GM19238 (cell line): ENCODE results near the gene DNM1.
"Not testable (repeated sequence)": the region's sequence is repeated elsewhere in the genome, so short reads cannot be mapped to it uniquely, and the experiment has no call there.

Source experiments
- DNase-seq: peaks from one replicate; pipeline ENCODE4 v3.0.0; 2011; ENCODE audit warnings: low spot score; ENCODE audit not compliant: insufficient read length

Gene DNM1

DNA sequence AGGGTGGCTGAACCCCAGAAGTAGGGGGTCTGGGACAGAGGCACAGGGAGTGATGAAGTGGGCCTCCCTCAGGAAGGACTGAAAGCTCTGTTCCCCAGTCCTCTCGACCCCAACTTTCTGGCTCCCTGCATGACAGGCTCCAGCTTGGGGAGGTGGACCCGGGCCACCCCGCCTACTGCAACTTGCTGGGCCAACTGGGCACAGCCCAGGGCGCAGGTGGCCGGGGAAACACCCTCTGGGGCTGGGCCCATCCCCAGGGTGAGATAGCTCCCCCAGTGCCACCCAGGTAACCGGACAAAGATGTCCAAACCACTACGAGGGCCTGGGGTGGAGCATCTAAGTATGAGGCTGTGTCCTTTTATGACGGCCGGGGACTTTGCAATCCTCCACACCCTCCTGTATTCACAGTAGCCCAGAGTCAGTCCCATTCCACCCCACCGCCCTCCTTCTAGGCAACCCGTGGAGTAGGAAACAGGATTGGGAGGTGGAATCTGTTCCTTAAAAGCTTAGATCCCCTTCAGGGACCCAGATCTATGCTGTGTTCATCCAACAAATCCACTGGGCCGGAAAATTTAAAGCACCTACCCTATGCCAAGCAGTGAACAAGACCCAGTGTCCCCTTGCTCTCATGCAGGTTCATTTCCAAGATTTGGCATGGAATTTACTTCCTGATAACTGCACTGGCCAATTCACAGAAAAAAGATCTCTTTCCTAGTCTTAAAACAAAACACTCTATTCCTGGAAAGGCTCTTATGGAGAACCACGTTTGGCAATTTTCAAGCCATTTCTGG, 19.9 kb downstream of the DNM1 start:
- DNase-seq, result no peak

DNA sequence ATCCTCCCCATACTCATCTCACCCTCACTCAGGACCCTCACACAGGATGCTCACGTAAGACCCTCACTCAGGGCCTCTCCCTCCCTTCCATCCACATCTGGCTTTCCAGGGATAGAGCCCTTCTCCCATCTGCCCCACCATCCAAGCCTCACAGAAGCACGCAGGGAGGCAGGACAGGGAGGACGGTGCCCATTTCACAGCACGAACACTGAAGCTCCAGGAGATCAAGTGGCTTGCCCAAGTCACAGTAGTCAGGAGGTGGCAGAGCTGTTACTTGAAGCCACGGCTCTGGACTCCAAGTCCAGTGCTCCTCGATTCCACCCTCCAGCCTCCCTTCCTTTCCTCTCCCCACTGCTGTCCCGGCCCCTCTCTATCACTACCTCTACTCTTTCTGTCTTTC, 21.7 kb downstream of the DNM1 start:
- DNase-seq, result no peak

DNA sequence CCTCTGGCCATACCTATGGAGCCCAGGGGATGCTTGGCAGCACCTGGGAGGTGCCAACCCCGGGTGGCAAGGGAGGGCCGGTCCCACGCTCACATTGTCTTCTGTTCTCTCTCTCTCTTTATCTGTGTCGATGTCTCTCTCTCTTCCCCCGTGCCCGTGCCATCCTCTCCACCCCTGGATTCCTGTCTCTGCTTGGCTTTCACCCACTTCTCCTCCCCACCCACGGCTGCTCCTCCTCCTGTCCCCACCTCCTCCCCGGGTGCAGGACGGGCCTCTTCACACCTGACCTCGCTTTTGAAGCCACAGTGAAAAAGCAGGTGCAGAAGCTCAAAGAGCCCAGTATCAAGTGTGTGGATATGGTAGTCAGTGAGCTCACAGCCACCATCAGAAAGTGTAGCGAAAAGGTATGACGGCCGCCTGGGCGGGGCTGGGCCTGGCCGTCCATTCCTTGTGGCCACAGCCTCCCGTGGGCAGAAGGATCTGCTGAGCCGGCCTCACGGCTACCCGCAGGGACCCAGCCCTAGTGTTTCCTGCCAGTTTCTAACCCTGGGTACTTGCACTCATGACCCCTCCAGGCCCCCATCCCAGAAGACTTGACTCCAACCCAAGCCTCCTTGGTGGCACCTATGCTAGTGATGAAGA, 22.7 kb downstream of the DNM1 start:
- DNase-seq, result no peak

DNA sequence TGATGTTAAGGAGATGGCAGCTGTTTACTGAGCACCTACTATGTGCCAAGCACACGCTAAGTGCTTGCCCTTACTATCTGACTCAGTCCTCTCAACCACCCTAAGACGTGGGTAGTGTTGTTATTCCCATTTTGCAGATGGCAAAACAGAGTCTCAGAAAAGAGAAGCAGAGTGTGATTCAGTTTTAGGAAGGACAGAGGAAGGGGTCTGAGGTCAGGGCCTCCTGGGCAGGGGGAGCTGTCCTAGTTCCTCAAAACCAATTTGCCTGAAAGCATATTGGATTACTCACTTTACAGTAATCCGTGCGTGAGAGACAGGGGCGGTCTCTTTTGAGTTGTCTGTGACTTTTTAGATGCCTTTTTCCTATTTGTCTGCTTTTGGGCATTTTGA, 23.2 kb downstream of the DNM1 start:
- DNase-seq, result no peak

DNA sequence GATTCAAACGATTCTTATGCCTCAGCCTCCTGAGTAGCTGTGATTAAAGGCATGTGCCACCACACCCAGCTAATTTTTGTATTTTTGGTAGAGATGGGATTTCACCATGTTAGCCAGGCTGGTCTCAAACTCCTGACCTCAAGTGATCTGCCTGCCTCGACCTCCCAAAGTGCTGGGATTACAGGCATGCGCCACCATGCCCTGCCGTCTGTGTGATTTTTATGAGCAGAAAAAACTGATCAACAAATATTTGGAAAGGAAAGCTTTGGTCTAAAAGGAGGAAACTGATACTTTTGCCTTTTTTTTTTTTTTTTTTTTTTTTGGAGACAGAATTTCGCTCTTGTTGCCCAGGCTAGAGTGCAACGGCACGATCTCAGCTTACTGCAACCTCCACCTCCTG, 27.7 kb downstream of the DNM1 start:
- DNase-seq, result not testable (repeated sequence)

DNA sequence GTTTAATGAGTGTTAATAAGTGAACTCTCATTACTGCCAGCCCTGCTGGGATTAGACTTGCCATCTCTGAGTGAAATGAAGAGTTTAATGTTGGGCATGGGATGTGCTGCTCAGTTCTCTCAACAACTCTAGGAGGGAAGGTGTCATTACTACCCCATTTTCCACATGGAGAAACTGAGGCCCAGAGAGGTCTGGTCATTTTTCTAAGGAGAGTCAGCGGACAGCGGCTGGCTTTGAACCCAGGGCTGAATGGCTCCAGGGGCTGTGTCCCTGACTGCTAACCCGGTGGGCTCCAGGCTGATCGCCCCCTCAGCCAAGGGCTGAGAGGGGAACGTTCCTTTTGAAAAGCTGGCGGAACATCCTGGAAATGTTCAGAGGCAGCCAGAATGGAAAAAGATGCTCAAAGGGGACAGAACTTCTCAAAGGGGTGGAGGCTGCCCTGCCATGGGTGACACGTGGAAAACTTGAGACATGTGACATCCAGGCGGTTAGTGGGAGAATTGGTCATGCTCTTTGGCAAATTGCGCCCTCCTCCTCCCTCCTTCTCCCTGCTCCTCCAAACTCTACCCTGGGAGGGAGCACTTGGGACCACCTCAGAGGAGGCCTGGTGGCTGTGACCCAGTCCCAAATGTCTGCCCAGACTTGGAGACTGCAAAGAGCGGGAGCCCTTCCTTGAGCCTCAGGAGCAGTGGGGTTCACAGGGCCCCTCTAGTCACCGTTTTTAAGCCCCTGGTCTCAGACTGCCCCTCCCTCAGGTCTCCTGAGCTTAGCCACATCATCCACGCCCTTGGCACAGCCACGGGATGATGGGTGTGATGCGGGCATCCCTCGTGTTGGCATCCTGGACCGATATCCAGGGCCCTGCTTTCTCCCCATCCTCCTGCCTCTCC, 28.7 kb downstream of the DNM1 start:
- no peak for DNase-seq

DNA sequence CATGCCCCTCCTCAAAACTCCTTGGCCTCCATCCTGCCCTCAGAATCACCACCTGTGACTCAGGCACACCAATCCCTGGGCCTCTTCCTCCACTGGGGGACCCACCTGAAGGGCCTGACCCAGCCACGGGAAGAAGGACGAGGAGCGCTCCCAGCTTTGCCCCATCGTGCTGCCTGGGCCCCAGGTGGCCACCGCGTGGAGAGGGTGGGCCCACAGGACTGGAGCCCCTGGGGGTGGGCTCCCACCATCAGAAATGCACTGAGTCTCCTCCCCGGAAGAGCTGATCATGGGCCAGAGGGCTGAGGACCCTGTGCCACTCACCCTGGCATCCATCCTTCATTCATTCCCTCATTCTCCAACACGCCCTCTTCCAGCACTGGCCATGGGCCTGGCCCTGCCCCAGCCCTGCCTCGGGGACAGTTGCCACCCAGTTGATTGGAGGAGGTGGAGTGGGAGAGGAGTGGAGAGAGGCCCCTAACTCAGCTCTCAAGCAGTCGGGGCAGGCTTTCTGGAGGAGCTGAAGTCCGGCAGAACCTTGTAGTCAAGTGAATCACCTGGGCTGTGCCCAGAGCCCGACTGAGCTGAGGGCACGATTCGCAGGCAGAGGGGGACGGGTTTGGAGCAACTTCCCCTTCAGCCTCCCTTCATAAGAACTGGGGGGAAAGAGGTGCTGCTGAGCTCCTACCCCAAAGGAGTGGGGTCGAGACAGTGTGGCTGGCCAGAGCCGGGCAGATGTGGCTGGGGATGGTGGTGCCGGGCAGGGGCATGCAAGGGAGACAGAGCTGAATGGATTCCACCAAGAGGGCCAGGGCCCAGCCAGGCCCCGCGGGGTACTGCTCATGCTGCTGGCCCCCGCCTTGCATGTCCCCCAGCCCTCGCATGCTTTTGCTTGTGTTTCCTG, 29.6 kb downstream of the DNM1 start:
- no peak for DNase-seq

DNA sequence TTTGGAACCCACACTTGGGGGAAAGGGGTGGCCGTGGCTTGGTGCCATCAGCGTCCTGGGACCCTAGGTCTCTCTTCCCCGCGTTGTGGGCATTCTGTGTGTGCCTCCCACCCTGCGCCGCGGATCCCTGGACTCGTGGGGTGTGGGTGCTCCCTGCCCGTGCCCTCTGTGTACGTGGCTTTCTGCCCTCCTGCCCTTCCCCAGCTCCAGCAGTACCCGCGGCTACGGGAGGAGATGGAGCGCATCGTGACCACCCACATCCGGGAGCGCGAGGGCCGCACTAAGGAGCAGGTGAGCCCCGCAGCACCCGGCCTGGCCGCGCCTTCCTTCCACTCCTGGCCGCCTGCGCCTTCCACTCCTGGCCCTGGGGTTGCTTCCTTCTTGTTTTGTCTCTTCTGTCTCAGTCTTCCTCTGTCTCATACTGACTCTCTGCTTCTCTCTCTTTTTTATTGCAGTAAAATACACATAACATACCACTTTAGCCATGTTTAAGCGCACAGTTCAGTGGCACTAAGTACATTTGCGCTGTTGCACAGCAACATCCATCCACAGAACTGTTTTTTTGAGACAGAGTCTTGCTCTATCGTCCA, 30.7 kb downstream of the DNM1 start:
- no peak for DNase-seq

DNA sequence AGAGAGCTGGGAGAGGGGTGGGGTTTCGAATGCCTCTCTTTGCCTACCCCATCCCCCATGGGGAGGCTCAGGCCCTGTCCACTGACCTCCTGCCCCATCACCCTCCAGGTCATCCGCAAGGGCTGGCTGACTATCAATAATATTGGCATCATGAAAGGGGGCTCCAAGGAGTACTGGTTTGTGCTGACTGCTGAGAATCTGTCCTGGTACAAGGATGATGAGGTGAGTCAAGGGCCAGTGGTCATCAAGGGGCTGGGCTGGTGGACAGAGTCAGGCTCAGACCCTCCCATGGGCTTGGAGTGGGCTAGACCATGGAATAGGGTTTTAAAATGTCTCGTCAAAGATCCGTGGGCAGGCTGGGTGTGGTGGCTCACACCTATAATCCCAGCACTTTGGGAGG, 38.9 kb downstream of the DNM1 start:
- DNase-seq, result no peak

DNA sequence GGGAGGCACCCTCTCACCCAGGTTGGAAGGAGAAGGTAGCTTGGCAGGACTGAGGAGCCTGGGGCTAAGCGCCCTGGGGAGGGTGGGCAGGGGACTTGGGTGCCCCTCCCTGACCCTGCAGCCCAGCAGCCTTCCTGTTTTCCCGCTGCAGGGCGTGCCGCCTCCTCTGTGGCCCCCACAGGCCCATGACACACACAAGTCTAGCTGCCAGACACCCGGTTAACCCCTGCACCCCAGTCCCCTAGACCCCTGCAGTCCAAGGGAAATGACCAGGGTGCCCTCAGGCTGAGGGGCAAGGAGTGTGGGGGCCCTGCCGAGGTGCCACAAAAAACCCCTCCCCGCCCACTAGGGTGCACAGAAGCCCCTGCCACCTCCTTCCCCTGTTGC, 39.6 kb downstream of the DNM1 start:
- DNase-seq, result no peak

DNA sequence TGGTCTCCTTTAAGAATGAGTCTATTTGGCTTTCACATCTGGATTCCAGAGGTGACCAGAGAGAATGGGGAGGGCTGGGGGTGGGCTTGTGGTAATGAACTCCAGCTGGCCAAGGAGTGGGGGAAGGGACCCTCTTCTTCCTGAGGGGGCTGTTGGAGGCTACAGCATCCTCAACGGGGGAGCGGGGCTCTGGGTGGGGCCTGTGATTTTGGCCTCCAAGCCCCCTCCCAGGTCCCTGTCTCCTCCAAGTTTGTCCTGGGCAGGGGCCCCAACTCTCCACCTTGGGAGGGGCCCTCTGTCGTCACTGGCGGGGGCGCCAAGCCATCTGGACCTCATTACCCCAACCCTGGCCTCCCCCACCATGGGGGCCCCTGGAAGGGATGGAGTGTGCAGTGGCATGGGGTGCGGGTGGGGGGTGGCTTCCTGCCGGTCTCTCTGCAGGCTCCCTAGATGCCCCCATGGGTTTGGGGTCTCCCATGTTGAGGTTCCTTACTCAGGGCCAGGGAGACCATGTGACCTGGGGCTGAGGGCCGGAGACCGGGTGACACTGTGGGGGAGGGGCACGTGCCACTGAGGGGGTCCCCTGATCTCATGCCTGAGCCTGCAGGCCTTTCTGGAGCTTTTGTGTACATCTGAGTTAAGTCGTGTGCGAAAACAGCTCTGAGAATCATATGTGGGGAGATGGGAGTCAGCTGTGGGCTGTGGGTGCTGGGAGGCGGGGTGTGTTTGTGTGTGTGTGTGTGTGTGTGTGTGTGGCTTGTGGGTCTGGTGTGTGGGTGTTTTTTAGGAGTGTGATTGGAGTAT, 40.2 kb downstream of the DNM1 start:
- DNase-seq, result no peak

DNA sequence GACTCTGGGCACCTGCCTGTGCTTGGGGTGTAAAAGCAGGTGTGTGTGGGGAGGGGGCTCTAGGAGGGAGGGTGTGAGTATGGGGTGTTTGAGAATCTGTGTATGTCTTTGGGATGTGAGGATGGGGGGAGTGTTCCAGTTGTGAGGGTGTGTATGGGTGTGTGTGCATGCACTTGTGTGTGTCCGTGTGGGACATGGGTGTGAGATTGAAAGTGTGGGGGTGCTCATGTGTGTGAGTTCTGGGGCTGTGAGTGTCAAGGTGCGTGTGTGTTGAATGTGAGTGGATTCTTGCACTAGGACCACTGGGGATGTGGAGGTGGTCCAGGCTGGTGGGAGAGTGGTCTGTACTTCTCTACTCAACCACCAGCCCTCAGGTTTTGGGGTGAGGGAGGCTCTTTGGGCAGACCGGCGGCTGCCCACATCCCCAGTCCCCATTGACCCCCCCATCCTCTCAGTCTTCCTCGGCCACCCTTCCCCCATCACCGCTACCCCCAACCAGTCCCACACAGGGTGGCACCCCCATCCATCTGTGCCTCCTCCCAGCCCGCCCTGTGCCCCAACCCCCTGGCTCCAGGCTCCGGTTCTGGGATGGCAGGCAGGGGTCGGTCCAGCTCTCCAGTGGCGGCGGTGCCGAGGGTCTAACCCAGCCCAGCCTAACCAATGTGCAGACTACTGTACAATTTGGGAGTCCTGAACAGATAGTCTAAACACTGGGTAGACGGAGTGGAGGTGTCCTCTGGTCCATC, 41.1 kb downstream of the DNM1 start:
- DNase-seq, result no peak

DNA sequence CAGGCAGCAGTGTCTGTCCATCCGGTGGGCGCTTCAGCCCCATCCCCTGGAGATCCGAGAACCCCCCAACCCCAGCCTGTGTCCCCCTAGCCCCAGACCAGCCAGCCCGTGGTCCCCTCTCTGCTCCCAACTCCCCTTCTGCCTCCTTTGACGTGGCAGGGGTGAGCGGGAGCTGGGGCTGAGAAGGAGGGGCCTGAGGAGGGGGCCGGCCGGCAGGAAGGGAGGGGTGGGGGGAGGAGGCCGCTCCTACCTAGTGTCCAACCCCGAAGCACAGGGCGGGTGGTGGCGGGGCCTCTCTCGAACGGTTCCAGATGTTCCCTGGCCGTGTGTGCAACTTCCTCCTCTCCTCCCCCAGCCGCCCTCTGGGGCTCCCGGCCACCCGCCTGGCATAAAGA, 41.7 kb downstream of the DNM1 start:
- no peak for DNase-seq

DNA sequence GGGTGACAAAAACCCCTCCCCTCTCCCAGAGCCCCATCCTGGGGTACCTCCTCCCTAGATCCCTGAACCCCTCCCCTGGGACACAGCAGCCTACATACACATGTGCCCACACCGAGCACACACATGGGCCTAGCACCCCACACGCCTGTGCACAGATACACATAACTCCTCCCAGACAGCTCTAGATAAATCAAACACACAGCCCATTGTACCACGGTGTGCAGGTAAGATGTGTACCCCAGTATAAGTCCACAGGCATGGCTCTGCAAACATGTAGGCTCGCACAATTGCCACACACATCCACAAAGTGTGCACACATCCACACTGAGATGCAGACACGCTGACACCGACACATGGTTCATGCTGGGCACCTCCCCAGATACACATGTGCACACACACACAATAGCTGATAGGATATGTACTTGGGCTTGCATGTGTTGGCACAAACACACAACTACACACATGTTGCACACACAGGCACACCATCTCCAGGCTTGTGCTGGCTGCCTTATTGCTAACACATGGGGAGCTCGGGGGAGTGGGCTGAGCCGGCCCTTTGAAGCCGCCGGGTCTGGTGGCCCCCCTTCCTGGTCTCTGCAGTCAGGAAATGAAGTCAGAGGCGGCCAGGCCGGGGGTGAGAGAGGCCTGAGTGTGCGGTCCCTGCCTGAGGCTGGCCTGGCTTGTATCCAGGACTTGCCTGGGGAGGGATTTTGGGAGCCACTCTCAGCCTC, 42.4 kb downstream of the DNM1 start:
- no peak for DNase-seq

DNA sequence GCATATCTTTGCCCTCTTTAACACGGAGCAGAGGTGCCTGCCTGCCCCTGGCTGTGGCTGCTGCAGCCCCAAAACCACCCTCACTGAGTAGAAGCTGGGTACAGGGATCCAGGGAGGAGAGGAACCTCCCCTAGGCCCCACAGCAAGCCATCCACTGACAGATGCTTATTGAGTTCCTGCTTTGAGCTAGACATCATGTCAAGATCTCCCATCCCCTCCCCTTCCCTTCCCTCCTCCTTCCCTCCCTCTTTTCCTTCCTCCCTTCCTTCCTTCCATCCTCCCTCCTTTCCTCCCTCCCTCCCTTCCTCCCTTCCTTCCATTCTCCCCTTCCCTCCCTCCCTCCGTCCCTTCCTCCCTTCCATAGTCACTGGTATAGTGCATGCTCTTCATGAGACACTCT, 43.3 kb downstream of the DNM1 start:
- no peak for DNase-seq

DNA sequence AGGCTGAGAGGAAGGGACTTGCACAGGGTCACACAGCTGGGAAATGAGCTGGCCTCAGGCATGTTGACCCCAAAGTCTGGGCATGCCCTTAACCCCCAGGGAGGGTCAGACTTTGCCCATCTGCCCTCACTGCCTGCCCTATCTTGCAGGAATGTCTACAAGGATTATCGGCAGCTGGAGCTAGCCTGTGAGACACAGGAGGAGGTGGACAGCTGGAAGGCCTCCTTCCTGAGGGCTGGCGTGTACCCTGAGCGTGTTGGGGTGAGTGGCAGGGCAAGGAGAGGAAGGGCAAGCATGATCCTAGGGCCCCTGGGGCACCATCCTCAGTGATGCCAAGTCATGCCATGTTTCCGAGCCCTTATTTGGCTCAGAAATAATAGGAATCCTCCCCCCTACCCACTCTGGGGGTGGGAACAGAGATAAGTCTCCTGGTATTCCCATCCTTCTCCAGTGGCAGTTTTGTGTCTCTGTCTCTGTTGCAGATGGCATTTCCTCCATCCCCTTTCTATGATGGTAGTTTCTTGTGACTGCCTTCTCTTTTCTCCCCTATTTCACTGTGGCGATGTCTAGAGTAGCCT, 44.1 kb downstream of the DNM1 start:
- DNase-seq, result no peak

DNA sequence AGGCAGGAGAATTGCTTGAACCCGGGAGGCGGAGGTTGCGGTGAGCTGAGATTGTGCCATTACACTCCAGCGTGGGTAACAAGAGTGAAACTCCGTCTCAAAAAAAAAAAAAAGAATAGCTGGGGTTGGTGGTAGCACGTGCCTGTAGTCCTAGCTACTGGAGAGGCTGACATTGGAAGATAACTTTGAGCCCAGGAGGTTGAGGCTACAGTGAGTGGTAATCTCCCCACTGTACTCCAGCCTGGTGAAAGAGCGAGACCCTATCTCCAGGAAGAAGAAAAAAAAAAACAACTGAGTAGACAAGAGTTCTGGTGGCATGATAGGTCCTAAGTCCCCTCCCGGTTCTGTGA, 46.4 kb downstream of the DNM1 start:
- no peak for DNase-seq
